OCI-LY1 (cell line): ENCODE results near the gene PGM2L1.

Source experiments
- H2AFZ ChIP-seq: fragments of 200-600 bp; sonication (generic), shearing (Covaris generic); 2 replicates; pipeline ENCODE4 v1.6.0; 2014; ENCODE audit warnings: antibody characterized with exemption, mild to moderate bottlenecking, low read length
- H3F3A ChIP-seq: fragments of 200-600 bp; sonication (generic), shearing (Covaris generic); 2 replicates; pipeline ENCODE4 v1.6.0; 2014; ENCODE audit warnings: mild to moderate bottlenecking, antibody characterized with exemption, low read length, moderate library complexity; ENCODE audit not compliant: insufficient read depth
- H3K27ac ChIP-seq: fragments of 200-600 bp; sonication (generic); 2 replicates; pipeline ENCODE4 v1.5.1; 2014; ENCODE audit warnings: low read length, mixed run types, mild to moderate bottlenecking, low read depth; ENCODE audit not compliant: poor library complexity, severe bottlenecking
- H3K27me3 ChIP-seq: fragments of 200-600 bp; sonication (generic); 2 replicates; pipeline ENCODE4 v1.6.0; 2014; ENCODE audit warnings: antibody characterized with exemption, mild to moderate bottlenecking, low read length, moderate library complexity; ENCODE audit not compliant: insufficient read depth
- H3K36me3 ChIP-seq: fragments of 200-600 bp; sonication (generic); 2 replicates; pipeline ENCODE4 v1.6.1; 2014; ENCODE audit warnings: mild to moderate bottlenecking, antibody characterized with exemption, low read length, moderate library complexity, mixed read lengths; ENCODE audit not compliant: insufficient read depth
- H3K4me1 ChIP-seq: fragments of 200-600 bp; sonication (generic); 2 replicates; pipeline ENCODE4 v1.5.1; 2014; ENCODE audit warnings: mild to moderate bottlenecking, low read length, moderate library complexity; ENCODE audit not compliant: insufficient read depth, severe bottlenecking
- H3K4me2 ChIP-seq: fragments of 200-600 bp; sonication (generic), shearing (Covaris generic); 2 replicates; pipeline ENCODE4 v1.6.1; 2014; ENCODE audit warnings: low read length
- H3K4me3 ChIP-seq: fragments of 200-600 bp; sonication (generic); 2 replicates; pipeline ENCODE4 v1.5.1; 2014; ENCODE audit warnings: low read length, low read depth, mild to moderate bottlenecking, mixed read lengths; ENCODE audit not compliant: poor library complexity, severe bottlenecking
- H3K79me2 ChIP-seq: fragments of 200-600 bp; shearing (Covaris generic); 2 replicates; pipeline ENCODE4 v1.6.1; 2016; ENCODE audit warnings: mixed run types, low read length, mixed read lengths; ENCODE audit not compliant: insufficient read depth
- H3K9ac ChIP-seq: fragments of 200-600 bp; sonication (generic), shearing (Covaris generic); 2 replicates; pipeline ENCODE4 v1.6.1; 2014; ENCODE audit warnings: mild to moderate bottlenecking, low read length, mixed read lengths
- H3K9me2 ChIP-seq: fragments of 200-600 bp; sonication (generic), shearing (Covaris generic); 2 replicates; pipeline ENCODE4 v1.6.1; 2014; ENCODE audit warnings: low read depth, mild to moderate bottlenecking, low read length, mixed read lengths
- H3K9me3 ChIP-seq: fragments of 200-600 bp; shearing (Covaris generic); 2 replicates; pipeline ENCODE4 v1.6.1; 2014; ENCODE audit warnings: low read length, mixed read lengths
- H4K20me1 ChIP-seq: fragments of 200-600 bp; sonication (generic), shearing (Covaris generic); 2 replicates; pipeline ENCODE4 v1.6.0; 2016; ENCODE audit warnings: mild to moderate bottlenecking, low read length; ENCODE audit not compliant: insufficient read depth
- EZH2 ChIP-seq: fragments of 200-600 bp; sonication (generic), shearing (Covaris generic); IDR thresholded peaks from 2 replicates; pipeline ENCODE4 v1.8.0; 2017; ENCODE audit warnings: borderline replicate concordance, mixed run types, mild to moderate bottlenecking, antibody characterized with exemption, low read length, moderate library complexity, mixed read lengths
- TF ChIP-seq, protein P1 (sequence below): fragments of 200-600 bp; sonication (generic), shearing (Covaris generic); IDR thresholded peaks from 2 replicates; pipeline ENCODE4 v1.5.1; 2017; ENCODE audit warnings: mild to moderate bottlenecking, antibody characterized with exemption, low read length, moderate library complexity, mixed read lengths

Gene PGM2L1

DNA sequence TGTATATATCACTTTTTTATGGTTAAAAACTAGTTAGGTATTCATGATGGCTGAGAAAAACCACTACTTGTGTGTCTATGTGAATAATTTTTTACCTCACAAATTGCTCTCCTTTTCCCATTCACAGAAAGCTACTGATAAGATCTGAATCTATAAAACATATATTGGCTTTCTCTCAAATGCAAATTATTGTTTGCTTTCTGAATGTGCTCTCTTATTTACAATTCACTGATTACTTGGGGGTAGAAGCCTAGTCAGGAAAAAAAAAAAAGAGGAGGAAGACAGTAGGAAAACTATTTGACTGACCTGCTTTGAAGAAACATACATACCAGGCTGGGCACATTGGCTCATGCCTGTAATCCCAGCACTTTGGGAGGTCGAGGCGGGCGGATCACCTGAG lies 20.5 kb downstream of the PGM2L1 start:
- Histone ChIP-seq H3K9me3 (no peaks in the 10 kb centered on the region), H3K9ac (no peak overlapping the region), H2AFZ (no peak overlapping the region), H3K4me3 (no peak overlapping the region), H3K27ac (no peak overlapping the region), H3K4me2 (no peak overlapping the region), H3K79me2 (no peaks in the 10 kb centered on the region), H3F3A (no peaks in the 10 kb centered on the region), H4K20me1 (no peaks in the 10 kb centered on the region), H3K36me3 (no peaks in the 10 kb centered on the region), H3K27me3 (no peaks in the 10 kb centered on the region), H3K4me1 (no peaks in the 10 kb centered on the region), H3K9me2 (no peaks in the 10 kb centered on the region)
- no peak for TF ChIP-seq EZH2
- TF ChIP-seq, protein P1, sequence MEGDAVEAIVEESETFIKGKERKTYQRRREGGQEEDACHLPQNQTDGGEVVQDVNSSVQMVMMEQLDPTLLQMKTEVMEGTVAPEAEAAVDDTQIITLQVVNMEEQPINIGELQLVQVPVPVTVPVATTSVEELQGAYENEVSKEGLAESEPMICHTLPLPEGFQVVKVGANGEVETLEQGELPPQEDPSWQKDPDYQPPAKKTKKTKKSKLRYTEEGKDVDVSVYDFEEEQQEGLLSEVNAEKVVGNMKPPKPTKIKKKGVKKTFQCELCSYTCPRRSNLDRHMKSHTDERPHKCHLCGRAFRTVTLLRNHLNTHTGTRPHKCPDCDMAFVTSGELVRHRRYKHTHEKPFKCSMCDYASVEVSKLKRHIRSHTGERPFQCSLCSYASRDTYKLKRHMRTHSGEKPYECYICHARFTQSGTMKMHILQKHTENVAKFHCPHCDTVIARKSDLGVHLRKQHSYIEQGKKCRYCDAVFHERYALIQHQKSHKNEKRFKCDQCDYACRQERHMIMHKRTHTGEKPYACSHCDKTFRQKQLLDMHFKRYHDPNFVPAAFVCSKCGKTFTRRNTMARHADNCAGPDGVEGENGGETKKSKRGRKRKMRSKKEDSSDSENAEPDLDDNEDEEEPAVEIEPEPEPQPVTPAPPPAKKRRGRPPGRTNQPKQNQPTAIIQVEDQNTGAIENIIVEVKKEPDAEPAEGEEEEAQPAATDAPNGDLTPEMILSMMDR: no peak

DNA sequence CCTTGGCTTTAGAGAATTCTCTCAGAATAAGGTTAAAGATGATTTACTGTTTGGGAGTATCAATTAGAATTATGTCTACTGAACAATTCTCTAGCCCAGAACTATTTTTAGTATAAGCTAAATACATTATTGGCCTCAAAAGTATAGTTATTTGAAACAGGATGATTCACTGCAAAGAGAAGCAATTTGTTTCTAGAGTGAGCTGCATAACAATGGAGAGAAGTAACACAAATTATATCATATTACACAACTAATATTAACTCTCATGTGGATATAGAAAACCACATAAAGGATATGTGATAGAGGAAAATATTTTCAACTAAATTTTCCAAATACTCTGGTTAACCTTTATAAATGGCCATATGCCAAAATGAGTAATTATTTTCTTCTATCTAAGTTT lies 24.9 kb downstream of the PGM2L1 start:
- Histone ChIP-seq H3K9me2 (no peaks in the 10 kb centered on the region), H3K4me1 (no peaks in the 10 kb centered on the region), H3K79me2 (no peaks in the 10 kb centered on the region), H4K20me1 (no peaks in the 10 kb centered on the region), H3K27ac (no peak overlapping the region), H3F3A (no peaks in the 10 kb centered on the region), H3K9me3 (no peaks in the 10 kb centered on the region), H3K27me3 (no peaks in the 10 kb centered on the region), H3K4me3 (no peak overlapping the region), H2AFZ (no peak overlapping the region), H3K36me3 (no peaks in the 10 kb centered on the region), H3K4me2 (no peak overlapping the region), H3K9ac (no peak overlapping the region)
- TF ChIP-seq, protein P1: no peak
- TF ChIP-seq EZH2: no peak

DNA sequence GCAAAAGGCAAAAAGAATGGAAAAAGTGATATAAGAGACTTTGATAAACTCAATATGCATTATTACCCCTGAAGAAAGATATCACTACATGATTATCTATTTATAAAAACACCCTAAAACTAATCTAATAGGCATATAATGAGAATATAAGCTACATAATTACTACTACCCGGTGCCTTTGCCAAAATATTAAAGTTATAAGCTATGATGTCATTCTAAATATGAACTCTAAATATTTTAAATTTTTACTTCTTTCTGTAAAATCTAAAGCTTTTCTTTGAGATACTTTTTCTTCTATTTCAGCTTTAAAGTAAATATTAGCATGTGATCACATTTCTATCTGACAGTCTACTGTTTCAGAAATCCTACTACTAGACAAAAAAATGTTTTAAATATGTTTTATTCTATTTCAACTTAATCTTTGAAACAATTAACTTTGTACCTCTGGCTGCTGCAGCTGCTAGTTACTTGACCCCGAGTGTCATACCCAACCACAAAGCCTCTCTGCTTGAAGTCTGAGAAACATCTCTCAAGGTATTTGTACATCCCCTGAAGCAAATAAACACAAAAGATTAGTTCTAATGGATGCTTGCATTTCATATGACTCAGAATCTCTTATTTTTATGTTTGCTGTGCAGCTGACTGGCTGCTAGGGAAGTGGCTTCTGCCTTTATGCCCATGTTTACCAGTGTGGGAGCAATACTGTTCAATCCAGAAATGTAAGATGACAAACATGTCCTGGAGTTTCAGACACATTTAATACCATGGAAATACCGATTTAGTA lies 26.8 kb downstream of the PGM2L1 start:
- Histone ChIP-seq H3K4me2 (no peak overlapping the region), H3K9ac (no peak overlapping the region), H3K4me1 (no peaks in the 10 kb centered on the region), H4K20me1 (no peaks in the 10 kb centered on the region), H2AFZ (no peak overlapping the region), H3K9me2 (no peaks in the 10 kb centered on the region), H3F3A (no peaks in the 10 kb centered on the region), H3K4me3 (no peak overlapping the region), H3K36me3 (no peaks in the 10 kb centered on the region), H3K79me2 (no peaks in the 10 kb centered on the region), H3K9me3 (no peaks in the 10 kb centered on the region), H3K27ac (no peak overlapping the region), H3K27me3 (no peaks in the 10 kb centered on the region)
- TF ChIP-seq, protein P1: no peak
- no peak for TF ChIP-seq EZH2
